Measurements from ENCODE around the gene TACR1. TPM values are rescaled to one million over a fixed set of nuclear protein-coding genes. Genes with fewer than 3 reads are reported as not detected.

Gene TACR1
- total RNA-seq, 1 donor from 2014 or later, result not detected

GRCh38 chr2:75033516-75033915, 165.8 kb downstream of the TACR1 start:
- no peak overlapping the region for H3K4me3 Mint-ChIP-seq (ENCODE audit: unreplicated experiment)
- H3K36me3 Mint-ChIP-seq (ENCODE audit: unreplicated experiment), result no peaks in the 10 kb centered on the region
- no peak for DNase-seq (ENCODE audit: extremely low spot score, unreplicated experiment)
- H3K27ac Mint-ChIP-seq (ENCODE audit: unreplicated experiment), result no peak overlapping the region
- no peaks in the 10 kb centered on the region for H3K4me1 Mint-ChIP-seq (ENCODE audit: unreplicated experiment)
- no peaks in the 10 kb centered on the region for H3K9me3 Mint-ChIP-seq (ENCODE audit: unreplicated experiment)
- no peaks in the 10 kb centered on the region for H3K27me3 Mint-ChIP-seq (ENCODE audit: unreplicated experiment)
- TF ChIP-seq CTCF (IDR thresholded peaks at IDR 0.05), result no peak

DNA sequence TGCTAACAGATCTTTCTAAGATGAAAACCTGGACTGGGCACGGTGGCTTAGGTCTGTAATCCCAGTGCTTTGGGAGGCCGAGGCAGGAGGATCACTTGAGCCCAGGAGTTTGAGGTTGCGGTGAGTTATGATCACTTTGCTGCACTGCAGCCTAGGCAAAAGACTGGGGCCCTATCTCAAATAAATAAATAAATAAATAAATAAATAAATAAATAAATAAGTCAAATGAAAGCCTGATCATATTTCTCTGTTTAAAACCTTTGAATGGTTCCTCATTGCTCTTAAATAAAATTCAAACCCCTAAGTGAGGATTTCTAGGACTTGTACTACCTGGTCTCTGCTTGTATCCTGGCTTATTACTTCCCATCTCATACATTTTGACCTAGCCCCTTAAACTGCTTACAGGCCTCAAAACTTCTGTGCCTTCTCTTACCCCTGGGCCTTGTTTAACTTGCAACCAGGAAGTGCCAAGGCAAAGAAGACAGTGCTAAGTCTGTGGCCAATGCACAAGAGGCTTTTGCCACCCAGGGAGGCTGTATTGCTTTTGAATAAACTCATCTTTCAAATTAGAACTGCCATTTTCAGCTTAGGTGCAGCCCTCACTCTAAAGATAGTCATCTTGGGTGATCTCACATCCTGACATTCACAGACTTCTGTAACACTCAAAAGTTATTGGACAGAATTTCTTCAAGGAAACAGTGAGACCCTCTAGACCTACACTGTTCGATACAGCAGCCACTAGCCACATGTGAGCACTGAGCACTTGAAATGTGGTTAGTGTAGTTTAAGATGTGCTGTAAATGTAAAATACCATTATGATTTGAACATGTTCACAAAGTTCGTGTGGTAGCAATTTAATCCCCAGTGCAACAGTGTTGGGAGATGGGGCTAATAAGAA, 167.2 kb downstream of the TACR1 start:
- DNase-seq (ENCODE audit: extremely low spot score, unreplicated experiment), result no peak
- no peak for TF ChIP-seq CTCF (IDR thresholded peaks at IDR 0.05)
- H3K4me1 Mint-ChIP-seq (ENCODE audit: unreplicated experiment), result no peaks in the 10 kb centered on the region

GRCh38 chr2:75031171-75031570, 168.1 kb downstream of the TACR1 start:
- no peaks in the 10 kb centered on the region for H3K4me1 Mint-ChIP-seq (ENCODE audit: unreplicated experiment)
- no peak overlapping the region for H3K4me3 Mint-ChIP-seq (ENCODE audit: unreplicated experiment)
- no peaks in the 10 kb centered on the region for H3K36me3 Mint-ChIP-seq (ENCODE audit: unreplicated experiment)
- H3K27me3 Mint-ChIP-seq (ENCODE audit: unreplicated experiment), result no peaks in the 10 kb centered on the region
- no peak overlapping the region for H3K27ac Mint-ChIP-seq (ENCODE audit: unreplicated experiment)
- no peaks in the 10 kb centered on the region for H3K9me3 Mint-ChIP-seq (ENCODE audit: unreplicated experiment)
- no peak for DNase-seq (ENCODE audit: extremely low spot score, unreplicated experiment)
- TF ChIP-seq CTCF (IDR thresholded peaks at IDR 0.05), result no peak

More for the DNA sequence above, 167.2 kb downstream of the TACR1 start:
- no peak overlapping the region for H3K4me3 Mint-ChIP-seq (ENCODE audit: unreplicated experiment)
- H3K9me3 Mint-ChIP-seq (ENCODE audit: unreplicated experiment), result no peaks in the 10 kb centered on the region
- H3K27ac Mint-ChIP-seq (ENCODE audit: unreplicated experiment), result no peak overlapping the region
- H3K36me3 Mint-ChIP-seq (ENCODE audit: unreplicated experiment), result no peaks in the 10 kb centered on the region
- H3K27me3 Mint-ChIP-seq (ENCODE audit: unreplicated experiment), result no peaks in the 10 kb centered on the region

- H3K27me3 Mint-ChIP-seq (ENCODE audit: unreplicated experiment), result no peaks in the 10 kb centered on the region
Observed at GRCh38 chr2:75030218-75031009, 168.9 kb downstream of the TACR1 start.

More at GRCh38 chr2:75030218-75031009, 168.9 kb downstream of the TACR1 start:
- Mint-ChIP-seq H3K27ac (ENCODE audit: unreplicated experiment) (no peak overlapping the region), H3K9me3 (ENCODE audit: unreplicated experiment) (no peaks in the 10 kb centered on the region), H3K4me3 (ENCODE audit: unreplicated experiment) (no peak overlapping the region), H3K4me1 (ENCODE audit: unreplicated experiment) (no peaks in the 10 kb centered on the region), H3K36me3 (ENCODE audit: unreplicated experiment) (no peaks in the 10 kb centered on the region)
- no peak for TF ChIP-seq CTCF (IDR thresholded peaks at IDR 0.05)
- DNase-seq (ENCODE audit: extremely low spot score, unreplicated experiment), result no peak

All from osteocyte (in vitro differentiated cells).